B cell (primary cell): ENCODE measurements around the gene BIRC5. TPM values are rescaled to one million over a fixed set of nuclear protein-coding genes. Genes with fewer than 3 reads are reported as not detected.

Source experiments
- ATAC-seq: fragments of 200-7000 bp; cut with Tn5 transposase; one replicate; pipeline ENCODE4 v1.10.0; 2021; ENCODE audit warnings: low read depth, mild to moderate bottlenecking, moderate number of reproducible peaks, moderate library complexity
- CTCF ChIA-PET: fragments of 350-600 bp; sonication (Branson Sonifier 250); formaldehyde crosslinking; loops from one replicate; lab custom pipeline; 2021; ENCODE audit warnings: antibody characterized with exemption, inconsistent platforms; lab: Charles Lee
- POLR2A ChIA-PET: fragments of 350-600 bp; sonication (Branson Sonifier 250); formaldehyde crosslinking; loops from one replicate; lab custom pipeline; 2021; ENCODE audit warnings: antibody characterized with exemption; lab: Charles Lee
- DNase-seq: peaks from one replicate; pipeline ENCODE4 v3.0.0; 2013
- H2AFZ ChIP-seq: 2 replicates; pipeline ENCODE4 v1.6.1; 2012; ENCODE audit warnings: mild to moderate bottlenecking, low read depth, low read length; ENCODE audit not compliant: insufficient read depth, poor library complexity, severe bottlenecking
- H3K27ac ChIP-seq, 2 donors: 1 replicate in 1 of 2; 2 replicates in 1 of 2; pipeline ENCODE4 v1.5.1; 2012 to 2013; ENCODE audit warnings: low read length in 2 of 2, mild to moderate bottlenecking in 2 of 2, moderate library complexity in 1 of 2
- H3K27me3 ChIP-seq, 4 experiments: fragments of 200-600 bp in 1 of 4; sonication (generic) in 1 of 4; replicated peaks in 1 of 4; 1 replicate in 2 of 4; 2 replicates in 2 of 4; pipeline versions ENCODE4 v1.6.1 to v1.7.0; 2013 to 2016; ENCODE audit warnings: low read length in 3 of 4, mild to moderate bottlenecking in 2 of 4, mixed read lengths in 1 of 4, moderate library complexity in 1 of 4; ENCODE audit not compliant: insufficient read depth in 4 of 4, control insufficient read depth in 3 of 4; ENCODE audit errors: control extremely low read depth in 1 of 4
- H3K36me3 ChIP-seq, 2 experiments: replicated peaks in 1 of 2; 1 replicate in 1 of 2; 2 replicates in 1 of 2; pipeline versions ENCODE4 v1.6.1 to v1.7.1; 2013; ENCODE audit warnings: low read length in 1 of 2; ENCODE audit not compliant: insufficient read depth in 2 of 2, control insufficient read depth in 1 of 2; ENCODE audit errors: control extremely low read depth in 1 of 2, extremely low read depth in 1 of 2
- H3K4me1 ChIP-seq, 2 donors: fragments of 200-600 bp in 1 of 2; sonication (generic) in 1 of 2; 1 replicate in 1 of 2; 2 replicates in 1 of 2; pipeline versions ENCODE4 v1.5.1 to v1.6.1; 2013 to 2017; ENCODE audit warnings: low read length in 2 of 2; ENCODE audit not compliant: control insufficient read depth in 2 of 2, insufficient read depth in 2 of 2
- H3K4me2 ChIP-seq: replicated peaks from 2 replicates; pipeline ENCODE3; 2012; ENCODE audit warnings: mild to moderate bottlenecking, low read depth, low read length; ENCODE audit not compliant: poor library complexity, severe bottlenecking
- H3K4me3 ChIP-seq, 5 experiments: fragments of 200-600 bp in 1 of 5; sonication (generic) in 1 of 5; 1 replicate in 3 of 5; 2 replicates in 2 of 5; pipeline versions ENCODE4 v1.5.1 to v1.7.0; 2011 to 2016; ENCODE audit warnings: low read length in 4 of 5, mild to moderate bottlenecking in 4 of 5, low read depth in 2 of 5, control low read depth in 1 of 5, moderate library complexity in 1 of 5; ENCODE audit not compliant: insufficient read depth in 1 of 5; ENCODE audit errors: control extremely low read depth in 1 of 5, extremely low read depth in 1 of 5
- H3K79me2 ChIP-seq: fragments of 200-600 bp; sonication (generic); one replicate; pipeline ENCODE4 v1.6.0; 2016; ENCODE audit warnings: low read length; ENCODE audit not compliant: control insufficient read depth, insufficient read depth
- H3K9ac ChIP-seq: fragments of 200-600 bp; sonication (generic); 2 replicates; pipeline ENCODE4 v1.6.1; 2017; ENCODE audit warnings: mild to moderate bottlenecking, low read length, moderate library complexity
- H3K9me3 ChIP-seq, 3 donors: one replicate each; pipeline versions ENCODE4 v1.6.1 to v1.7.1; 2013; ENCODE audit warnings: low read length in 2 of 3; ENCODE audit not compliant: control insufficient read depth in 2 of 3, insufficient read depth in 1 of 3; ENCODE audit errors: control extremely low read depth in 1 of 3
- H4K20me1 ChIP-seq: 2 replicates; pipeline ENCODE4 v1.6.0; 2012; ENCODE audit warnings: mild to moderate bottlenecking, low read length; ENCODE audit not compliant: insufficient read depth, control insufficient read depth, poor library complexity, severe bottlenecking
- H3K27ac Mint-ChIP-seq: one replicate; pipeline ENCODE4 v1.8.0; 2021; ENCODE audit warnings: mixed read lengths
- H3K27me3 Mint-ChIP-seq: one replicate; pipeline ENCODE4 v1.8.0; 2021; ENCODE audit warnings: mixed read lengths
- H3K4me1 Mint-ChIP-seq: one replicate; pipeline ENCODE4 v1.8.0; 2021; ENCODE audit warnings: mixed read lengths
- H3K4me3 Mint-ChIP-seq: one replicate; pipeline ENCODE4 v1.8.0; 2021; ENCODE audit warnings: mixed read lengths
- H3K9me3 Mint-ChIP-seq: one replicate; pipeline ENCODE4 v1.8.0; 2022; ENCODE audit warnings: mixed read lengths; ENCODE audit not compliant: insufficient read depth
- EZH2 ChIP-seq: IDR thresholded peaks from 2 replicates; pipeline ENCODE4 v1.6.1; 2012; ENCODE audit warnings: borderline replicate concordance, low read depth, mild to moderate bottlenecking, moderate library complexity, low read length; ENCODE audit not compliant: insufficient read depth, poor library complexity, severe bottlenecking
- WGBS: methylation state at CpG from one replicate; pipeline ENCODE4 v1.1.5; 2013; ENCODE audit warnings: missing lambda C conversion rate; ENCODE audit not compliant: insufficient coverage; 5-methylcytosine and 5-hydroxymethylcytosine counted together
- intact Hi-C: fragments of 100-400 bp; cut with micrococcal nuclease; formaldehyde crosslinking; loops from one replicate; pipeline ENCODE4 v1.10.0; 2022
- polyA plus RNA-seq: library from polyadenylated mRNA; depleted of rRNA; stranded (reverse); fragments of >200 nt; gene quantifications from 2 replicates; pipeline ENCODE4 v1.2.3, GENCODE V29; 2012
- total RNA-seq, 2 donors: library from RNA; stranded (reverse); fragments of 120-200 nt in 1 of 2; gene quantifications; 1 replicate in 1 of 2; 2 replicates in 1 of 2; pipeline versions ENCODE4 v1.2.3 to v1.2.4, GENCODE V29; 2013 to 2022
- TF ChIP-seq, protein P1 (sequence below): fragments of 200-600 bp; IDR thresholded peaks from one replicate; pipeline ENCODE4 v1.8.0; 2022; ENCODE audit warnings: antibody characterized with exemption, mild to moderate bottlenecking

Gene BIRC5
- total and polyA plus RNA-seq, 2 donors (not counting 1 experiment from before 2014, with no cell fraction given) = 0.33 to 0.84 TPM

DNA sequence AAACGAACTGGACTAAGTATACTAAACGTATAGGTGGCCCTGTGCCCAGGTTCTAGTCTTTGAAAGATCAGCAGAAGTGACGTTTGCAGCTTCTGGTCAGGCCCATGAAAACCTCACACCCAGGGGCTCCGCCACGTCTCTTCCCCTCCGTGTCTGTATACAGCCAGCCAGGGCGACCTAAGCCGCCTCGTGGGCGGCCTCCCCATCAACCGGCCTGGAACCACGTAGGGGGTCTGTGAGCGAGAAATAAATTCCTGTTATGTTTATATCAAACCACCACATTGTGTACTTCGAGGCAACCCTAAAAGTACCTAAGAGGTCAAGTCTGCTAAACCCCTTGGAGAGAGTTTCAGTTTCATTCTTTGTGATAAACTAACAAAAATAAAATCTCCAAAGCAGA lies 34.0 kb upstream of the BIRC5 start:
- no peak overlapping the region for H3K27ac ChIP-seq
- peak overlapping the region; percentile 62 for H3K27ac Mint-ChIP-seq
- no peak overlapping the region for H2AFZ ChIP-seq
- peak overlapping the region; percentile 36 for H3K4me2 ChIP-seq
- CTCF ChIA-PET = interaction anchor here (0.9 to 19.2 kb wide), 4 partner anchors 42 to 243 kb away, joined by 3 to 357 read pairs (median 73); no protein-coding TSS in a partner anchor
- H3K4me3 ChIP-seq = no peak overlapping the region
- ATAC-seq = no peak
- H3K27me3 Mint-ChIP-seq = no peaks in the 10 kb centered on the region
- POLR2A ChIA-PET = interaction anchor here (0.6 to 19.6 kb wide), 3 partner anchors 13 to 64 kb away, joined by 4 to 432 read pairs (median 11); partner anchors contain the start of genes TMC6 and TMC8
- DNase-seq = no peak
- peaks cover 0 to 11% of the 10 kb centered on the region in 2 experiments for H3K36me3 ChIP-seq
- intact Hi-C loops = no loop called here
- H4K20me1 ChIP-seq = no peaks in the 10 kb centered on the region
- peaks cover 17% of the 10 kb centered on the region for H3K79me2 ChIP-seq
- H3K4me1 Mint-ChIP-seq = peaks cover 43% of the 10 kb centered on the region
- 82% methylated on average over 3 of the region's 14 CpGs for WGBS
- H3K9me3 Mint-ChIP-seq = no peaks in the 10 kb centered on the region
- H3K9ac ChIP-seq = no peak overlapping the region
- H3K9me3 ChIP-seq = no peaks in the 10 kb centered on the region
- H3K27me3 ChIP-seq = no peaks in the 10 kb centered on the region
- H3K4me3 Mint-ChIP-seq = no peak overlapping the region
- TF ChIP-seq, protein P1, sequence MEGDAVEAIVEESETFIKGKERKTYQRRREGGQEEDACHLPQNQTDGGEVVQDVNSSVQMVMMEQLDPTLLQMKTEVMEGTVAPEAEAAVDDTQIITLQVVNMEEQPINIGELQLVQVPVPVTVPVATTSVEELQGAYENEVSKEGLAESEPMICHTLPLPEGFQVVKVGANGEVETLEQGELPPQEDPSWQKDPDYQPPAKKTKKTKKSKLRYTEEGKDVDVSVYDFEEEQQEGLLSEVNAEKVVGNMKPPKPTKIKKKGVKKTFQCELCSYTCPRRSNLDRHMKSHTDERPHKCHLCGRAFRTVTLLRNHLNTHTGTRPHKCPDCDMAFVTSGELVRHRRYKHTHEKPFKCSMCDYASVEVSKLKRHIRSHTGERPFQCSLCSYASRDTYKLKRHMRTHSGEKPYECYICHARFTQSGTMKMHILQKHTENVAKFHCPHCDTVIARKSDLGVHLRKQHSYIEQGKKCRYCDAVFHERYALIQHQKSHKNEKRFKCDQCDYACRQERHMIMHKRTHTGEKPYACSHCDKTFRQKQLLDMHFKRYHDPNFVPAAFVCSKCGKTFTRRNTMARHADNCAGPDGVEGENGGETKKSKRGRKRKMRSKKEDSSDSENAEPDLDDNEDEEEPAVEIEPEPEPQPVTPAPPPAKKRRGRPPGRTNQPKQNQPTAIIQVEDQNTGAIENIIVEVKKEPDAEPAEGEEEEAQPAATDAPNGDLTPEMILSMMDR = no peak
- TF ChIP-seq EZH2 = no peak
- peaks cover 31 to 32% of the 10 kb centered on the region in 2 donors for H3K4me1 ChIP-seq

GRCh38 chr17:78180508-78180907 lies 33.5 kb upstream of the BIRC5 start:
- Histone ChIP-seq H3K4me2 (peak overlapping the region; percentile 36), H3K4me1 (peaks cover 28% of the 10 kb centered on the region in 2 donors), H2AFZ (no peak overlapping the region), H3K27me3 (no peaks in the 10 kb centered on the region), H3K79me2 (peaks cover 13% of the 10 kb centered on the region), H3K36me3 (peaks cover 0 to 7% of the 10 kb centered on the region in 2 experiments), H3K27ac (peak overlapping the region in 1 of 2 donors; percentile 11), H3K4me3 (no peak overlapping the region), H4K20me1 (no peaks in the 10 kb centered on the region), H3K9me3 (no peaks in the 10 kb centered on the region), H3K9ac (no peak overlapping the region)
- Mint-ChIP-seq H3K27me3 (no peaks in the 10 kb centered on the region), H3K9me3 (no peaks in the 10 kb centered on the region), H3K4me1 (peaks cover 39% of the 10 kb centered on the region), H3K27ac (peak overlapping the region; percentile 62), H3K4me3 (peak overlapping the region; percentile 29)
- no peak for TF ChIP-seq EZH2
- TF ChIP-seq, protein P1 = no peak
- ATAC-seq (no peak), DNase-seq (no peak)
- ChIA-PET POLR2A (interaction anchor here (0.6 to 19.6 kb wide), 3 partner anchors 13 to 65 kb away, joined by 4 to 432 read pairs (median 11); partner anchors contain the start of genes TMC6 and TMC8), CTCF (interaction anchor here (0.9 to 19.2 kb wide), 4 partner anchors 42 to 242 kb away, joined by 3 to 357 read pairs (median 73); no protein-coding TSS in a partner anchor)
- intact Hi-C loops = no loop called here
- 100% methylated on average over 1 of the region's 2 CpGs for WGBS
